ENCODE measurements around the gene N4BP3. TPM values are rescaled to one million over a fixed set of nuclear protein-coding genes. Genes with fewer than 3 reads are reported as not detected.

Gene N4BP3
- total and polyA plus RNA-seq, 2 of the 13 experiments (the other 11 are each of a cell fraction or from before 2014, with no cell fraction given) = 0.13 TPM; not detected in 1

GRCh38 chr5:178120607-178121357, 7.5 kb downstream of the N4BP3 start (continued):
- peak; percentile 46; the same call in 1 of the 2 replicates for TF ChIP-seq ZBED4 (CRISPR knock-in tag; IDR thresholded peaks at IDR 0.05; ENCODE audit: borderline replicate concordance)
- TF ChIP-seq THAP11 (CRISPR knock-in tag; IDR thresholded peaks at IDR 0.05) = peak; percentile 53
- TF ChIP-seq RXRB (CRISPR knock-in tag; IDR thresholded peaks at IDR 0.05; ENCODE audit: borderline replicate concordance) = peak; percentile 55; the same call in 1 of the 2 replicates
- 0 out of 2 replicates have a peak, but pooled peaks have one; percentile 29 for TF ChIP-seq ZNF552 (CRISPR knock-in tag; IDR thresholded peaks at IDR 0.05; ENCODE audit: borderline replicate concordance)
- TF ChIP-seq SAP130 (CRISPR knock-in tag; IDR thresholded peaks at IDR 0.05; ENCODE audit: low read depth) = peak; percentile 60; the same call in 1 of the 2 replicates
- TF ChIP-seq KDM2A (CRISPR knock-in tag; IDR thresholded peaks at IDR 0.05; ENCODE audit: borderline replicate concordance, low read depth) = peak; percentile 53; the same call in 1 of the 2 replicates
- TF ChIP-seq RORA (CRISPR knock-in tag; IDR thresholded peaks at IDR 0.05) = no peak
- peak; percentile 94 for TF ChIP-seq ZNF800 (CRISPR knock-in tag; IDR thresholded peaks at IDR 0.05)
- no peak for TF ChIP-seq KAT7 (CRISPR knock-in tag; IDR thresholded peaks at IDR 0.05; ENCODE audit: borderline replicate concordance)
- 0 out of 2 replicates have a peak, but pooled peaks have one; percentile 27 for TF ChIP-seq SATB2 (CRISPR knock-in tag; IDR thresholded peaks at IDR 0.05)
- TF ChIP-seq JDP2 (CRISPR knock-in tag; IDR thresholded peaks at IDR 0.05; ENCODE audit: borderline replicate concordance) = no peak
- TF ChIP-seq PBX2 (CRISPR knock-in tag; IDR thresholded peaks at IDR 0.05) = peak; percentile 51; the same call in 1 of the 2 replicates
- peak; percentile 20; the same call in 1 of the 2 replicates for TF ChIP-seq SMC3 (IDR thresholded peaks at IDR 0.05; ENCODE audit: low read length)
- TF ChIP-seq ARID3A (IDR thresholded peaks at IDR 0.05; ENCODE audit: low read depth, low read length) = no peak
- peak; percentile 28; the same call in 1 of the 2 replicates for TF ChIP-seq ZFP90 (CRISPR knock-in tag; IDR thresholded peaks at IDR 0.05; ENCODE audit: borderline replicate concordance)
- TF ChIP-seq TCF12 (IDR thresholded peaks at IDR 0.05) = no peak
- TF ChIP-seq TCF12 (CRISPR knock-in tag; IDR thresholded peaks at IDR 0.05) = 0 out of 2 replicates have a peak, but pooled peaks have one; percentile 32
- peak; percentile 81; the same call in 1 of the 2 replicates for TF ChIP-seq NFKB2 (CRISPR knock-in tag; IDR thresholded peaks at IDR 0.05; ENCODE audit: borderline replicate concordance)
- TF ChIP-seq RFXAP (CRISPR knock-in tag; IDR thresholded peaks at IDR 0.05; ENCODE audit: borderline replicate concordance) = no peak
- 0 out of 2 replicates have a peak, but pooled peaks have one; percentile 44 for TF ChIP-seq ZNF761 (CRISPR knock-in tag; conservative IDR thresholded peaks at IDR 0.05)
